GM19023 (cell line): ENCODE data around the gene NSUN6.

Source experiments
- ATAC-seq: cut with Tn5 transposase; IDR thresholded peaks from one replicate; pipeline ENCODE4 v1.9.1; 2021; ENCODE audit warnings: mild to moderate bottlenecking, moderate library complexity; ENCODE audit not compliant: unreplicated experiment

The NSUN6 gene

GRCh38 chr10:18565006-18565405 lies 86.4 kb downstream of the NSUN6 start:
- ATAC-seq: no peak

- ATAC-seq: no peak
Measured at GRCh38 chr10:18563003-18563726, 88.2 kb downstream of the NSUN6 start.

DNA sequence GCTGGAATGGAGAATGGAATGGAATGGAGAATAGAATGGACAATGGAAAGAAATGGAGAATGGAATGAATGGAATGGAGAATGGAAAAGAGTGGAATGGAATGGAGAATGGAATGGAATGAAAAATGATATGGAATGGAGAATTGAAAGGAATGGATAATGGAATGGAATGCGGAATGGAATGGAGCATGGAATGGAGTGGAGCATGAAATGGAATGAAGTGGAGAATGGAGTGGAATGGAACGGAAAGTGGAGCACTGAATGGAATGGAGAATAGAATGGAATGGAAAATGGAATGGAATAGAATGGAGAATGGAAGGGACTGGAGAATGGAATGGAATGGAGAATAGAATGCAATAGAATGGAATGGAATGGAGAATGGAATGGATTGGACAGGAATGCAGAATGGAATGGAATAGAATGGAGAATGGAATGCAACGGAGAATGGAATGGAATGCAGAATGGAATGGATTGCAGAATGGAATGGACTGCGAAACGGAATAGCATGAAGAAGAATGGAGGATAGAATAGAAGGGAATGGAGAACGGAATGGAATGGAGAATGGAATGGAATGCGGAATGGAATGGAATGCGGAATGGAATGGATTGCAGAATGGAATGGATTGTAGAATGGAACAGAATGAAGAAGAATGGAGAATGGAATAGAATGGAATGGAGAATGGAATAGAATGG lies 89.4 kb downstream of the NSUN6 start:
- no peak for ATAC-seq

DNA sequence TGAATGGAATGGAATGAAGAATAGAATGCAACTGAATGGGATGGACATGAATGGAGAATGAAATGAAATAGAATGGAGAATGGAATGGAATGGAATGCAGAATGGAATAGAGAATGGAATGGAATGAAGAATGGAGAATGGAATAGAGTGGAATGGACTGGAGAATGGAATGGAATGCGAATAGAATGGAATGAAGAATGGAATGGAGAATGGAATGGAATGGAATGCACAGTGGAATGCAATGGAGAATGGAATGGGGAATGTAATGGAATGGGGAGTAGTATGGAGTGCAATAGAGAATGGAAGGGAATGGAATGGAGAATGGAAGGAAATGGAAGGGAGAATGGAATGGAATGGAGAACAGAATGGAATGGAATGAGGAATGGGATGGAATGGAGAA lies 93.4 kb downstream of the NSUN6 start:
- ATAC-seq: no peak

- ATAC-seq: no peak
Measured at GRCh38 chr10:18556522-18557147, 94.8 kb downstream of the NSUN6 start.

DNA sequence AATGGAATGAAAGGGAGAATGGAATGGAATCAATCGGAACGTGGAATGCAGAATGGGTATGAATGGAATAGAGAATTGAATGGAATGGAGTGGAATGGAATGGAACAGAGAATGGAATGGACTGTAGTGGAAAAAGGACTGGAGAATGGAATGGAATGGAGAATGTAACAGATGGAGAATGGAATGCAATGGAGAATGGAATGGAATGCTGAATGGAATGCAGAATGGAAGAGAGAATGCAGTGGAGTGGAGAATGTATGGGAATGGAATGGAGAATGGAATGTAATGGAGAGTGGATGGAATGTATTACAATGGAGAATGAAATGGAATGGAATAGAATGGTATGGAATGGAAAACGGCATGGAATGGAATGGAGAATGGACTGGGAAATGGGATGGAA lies 96.9 kb downstream of the NSUN6 start:
- no peak for ATAC-seq

GRCh38 chr10:18551473-18551872 lies 99.9 kb downstream of the NSUN6 start:
- ATAC-seq: no peak

- no peak for ATAC-seq
Measured at GRCh38 chr10:18549105-18549504, 102.3 kb downstream of the NSUN6 start.

DNA sequence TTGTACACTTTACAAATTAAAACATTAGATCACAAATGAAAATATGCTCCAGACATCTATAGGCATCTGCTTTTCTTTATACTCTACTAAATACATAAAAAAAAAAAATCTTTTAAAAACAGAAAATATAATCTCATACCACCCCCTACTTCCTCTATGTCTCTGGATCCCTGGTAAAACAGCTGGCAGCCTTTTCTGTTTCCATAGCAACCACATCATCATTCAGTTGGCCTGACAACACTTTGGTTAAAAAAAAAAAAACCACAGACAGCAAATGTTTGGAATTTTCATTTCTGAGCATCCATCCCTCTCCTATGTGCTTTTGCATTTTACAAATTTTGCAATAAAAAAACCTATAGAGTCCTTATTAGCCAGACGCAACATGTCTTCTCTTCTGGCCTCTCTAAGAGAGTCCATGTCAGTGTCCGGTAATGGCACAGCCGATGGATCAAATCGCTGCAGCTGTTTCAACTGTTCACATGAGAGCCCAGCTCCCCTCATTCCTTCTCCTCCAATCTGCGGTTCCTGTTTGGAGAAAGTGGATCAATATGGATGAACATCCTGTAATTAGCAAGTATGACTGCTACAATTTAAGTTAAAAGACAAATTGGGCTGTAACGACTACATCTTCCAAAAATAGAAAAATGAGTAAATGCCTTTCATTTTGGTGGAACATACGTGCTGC lies 105.6 kb downstream of the NSUN6 start:
- ATAC-seq: no peak

GRCh38 chr10:18542832-18543231 lies 108.6 kb downstream of the NSUN6 start:
- no peak for ATAC-seq

GRCh38 chr10:18540195-18540594 lies 111.2 kb downstream of the NSUN6 start:
- ATAC-seq: no peak

DNA sequence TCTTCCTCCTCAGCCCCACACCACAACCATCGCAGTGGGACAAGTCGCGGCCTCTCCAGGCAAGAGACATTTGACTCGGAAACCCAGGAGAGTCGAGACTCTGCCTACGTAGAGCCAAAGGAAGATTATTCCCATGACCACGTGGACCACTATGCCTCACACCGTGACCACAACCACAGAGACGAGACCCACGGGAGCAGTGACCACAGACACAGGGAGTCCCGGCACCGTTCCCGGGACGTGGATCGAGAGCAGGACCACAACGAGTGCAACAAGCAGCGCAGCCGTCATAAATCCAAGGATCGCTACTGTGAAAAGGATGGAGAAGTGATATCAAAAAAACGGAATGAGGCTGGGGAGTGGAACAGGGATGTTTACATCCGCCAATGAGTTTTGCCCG lies 112.1 kb downstream of the NSUN6 start:
- ATAC-seq: no peak

GRCh38 chr10:18533896-18534295 lies 117.5 kb downstream of the NSUN6 start:
- ATAC-seq: no peak

DNA sequence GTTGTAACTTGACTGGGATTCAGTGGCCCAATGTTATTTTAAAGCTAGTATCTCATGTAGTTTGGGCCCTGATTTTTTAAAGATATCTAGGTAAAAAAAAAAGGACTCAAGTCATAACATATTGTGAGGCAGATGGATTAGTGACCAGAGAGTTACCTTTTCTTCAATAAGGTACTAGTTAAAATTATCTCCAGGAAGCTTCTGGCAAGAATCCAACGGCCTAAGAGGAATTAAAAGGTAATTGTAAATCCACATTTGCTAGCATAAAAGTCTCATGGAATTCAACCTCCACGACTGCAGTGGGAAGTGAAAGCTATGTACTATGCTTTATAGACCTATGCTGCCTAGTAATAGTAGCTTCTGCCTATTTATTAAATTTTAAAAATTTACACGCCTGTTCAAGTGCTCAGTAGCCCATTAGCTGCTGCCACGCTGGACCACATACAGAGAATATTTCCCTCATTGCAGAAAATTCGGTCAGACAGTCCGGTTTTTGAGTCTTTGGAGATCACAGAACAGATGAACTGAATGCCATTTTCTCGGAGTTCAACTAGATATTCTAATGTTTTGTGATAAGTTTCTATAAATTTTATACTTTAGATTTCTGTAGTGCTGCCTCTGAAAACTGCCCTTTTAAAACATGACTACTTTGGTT lies 118.4 kb downstream of the NSUN6 start:
- no peak for ATAC-seq

- no peak for ATAC-seq
Measured at GRCh38 chr10:18528292-18528691, 123.1 kb downstream of the NSUN6 start.

DNA sequence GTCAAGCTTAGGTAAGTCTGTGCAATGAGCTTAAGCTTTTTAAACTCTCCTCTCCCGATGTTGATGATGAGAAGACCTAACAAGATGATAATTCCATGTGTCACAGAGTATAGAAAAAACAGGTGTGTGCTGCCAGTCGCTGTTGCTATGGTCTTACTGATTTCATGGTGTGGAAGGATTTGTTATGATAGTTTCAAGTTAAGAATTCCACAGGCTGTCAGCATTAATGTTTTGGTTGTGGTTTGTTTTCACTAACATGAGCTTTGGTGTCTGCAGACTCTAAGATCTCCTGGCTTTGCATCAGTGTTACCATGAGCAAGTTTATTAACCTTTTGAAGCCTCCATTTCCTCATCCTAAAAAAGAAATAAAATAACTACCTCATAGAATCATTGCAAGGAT lies 123.7 kb downstream of the NSUN6 start:
- ATAC-seq: no peak

GRCh38 chr10:18523858-18524257 lies 127.5 kb downstream of the NSUN6 start:
- no peak for ATAC-seq

DNA sequence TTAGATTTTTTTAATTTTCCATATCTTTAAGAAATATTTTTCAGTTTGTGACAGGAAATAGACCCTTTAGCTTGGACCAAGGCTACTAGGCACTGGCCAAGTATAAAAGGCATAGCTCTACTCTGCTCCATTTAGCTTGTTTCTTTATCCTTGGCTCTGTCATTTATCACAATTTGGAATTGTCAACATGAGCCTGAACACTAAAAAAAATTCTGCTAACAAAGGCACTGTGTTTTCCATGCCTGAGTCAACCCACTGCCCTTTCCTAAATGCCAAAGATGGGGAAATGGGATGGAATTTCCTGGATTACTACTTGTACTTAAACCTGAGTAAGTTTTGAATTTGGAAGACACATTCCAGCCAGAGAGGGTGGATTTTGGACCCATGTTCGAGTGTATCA lies 128.4 kb downstream of the NSUN6 start:
- ATAC-seq: no peak

GRCh38 chr10:18516851-18517250 lies 134.5 kb downstream of the NSUN6 start:
- ATAC-seq: no peak

GRCh38 chr10:18514537-18514936 lies 136.8 kb downstream of the NSUN6 start:
- no peak for ATAC-seq

DNA sequence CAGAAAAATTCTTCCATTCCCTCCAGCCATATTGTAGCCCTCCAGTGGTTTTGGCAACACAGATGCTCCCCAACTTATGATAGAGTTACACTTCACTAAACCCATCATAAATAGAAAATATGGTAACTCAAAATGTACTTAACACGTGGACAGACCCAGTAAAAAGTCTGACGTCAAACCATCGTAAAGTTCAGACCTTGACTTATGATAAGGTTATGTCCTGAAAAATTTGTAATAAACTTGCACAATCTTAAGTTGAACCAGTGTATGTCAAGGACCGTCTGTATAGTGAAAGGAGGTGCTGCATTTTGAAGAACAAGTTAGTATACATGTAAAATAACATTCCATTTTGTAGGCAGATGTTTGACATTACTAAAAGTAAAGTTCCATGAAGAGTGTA lies 142.8 kb downstream of the NSUN6 start:
- no peak for ATAC-seq
